A673 (cell line): ENCODE measurements around the gene LYPLA2. TPM values are rescaled to one million over a fixed set of nuclear protein-coding genes. Genes with fewer than 3 reads are reported as not detected.

ENCODE experiments used
- BruUV-seq: library from RNA; stranded (reverse); fragments of 400-500 nt; replicated peaks from 2 replicates; lab custom pipeline; 2021; lab: Mats Ljungman, UMichigan
- CTCF ChIA-PET: fragments of 300-600 bp; sonication (Branson Sonifier 250); formaldehyde crosslinking; loops from one replicate; lab custom pipeline; 2022; ENCODE audit warnings: antibody characterized with exemption; lab: Charles Lee
- POLR2A ChIA-PET: fragments of 300-600 bp; sonication (Branson Sonifier 250); formaldehyde crosslinking; loops from one replicate; lab custom pipeline; 2022; ENCODE audit warnings: antibody characterized with exemption; ENCODE audit not compliant: low non-redundant PET; lab: Charles Lee
- DNase-seq: peaks from one replicate; pipeline ENCODE4 v3.0.0-alpha.2; 2015; ENCODE audit warnings: low spot score
- H3K27ac ChIP-seq: fragments of 200-600 bp; sonication (generic); 2 replicates; pipeline ENCODE4 v1.5.1; 2016; ENCODE audit warnings: mixed run types, low read depth, mild to moderate bottlenecking, mixed read lengths, antibody characterized with exemption, low read length; ENCODE audit not compliant: poor library complexity, severe bottlenecking
- H3K27me3 ChIP-seq: fragments of 200-600 bp; sonication (generic); replicated peaks from 2 replicates; pipeline ENCODE4 v1.6.1; 2017; ENCODE audit warnings: mixed run types, low read depth, mild to moderate bottlenecking, mixed read lengths, antibody characterized with exemption, low read length; ENCODE audit not compliant: insufficient read depth, poor library complexity
- H3K36me3 ChIP-seq: fragments of 200-600 bp; sonication (generic); 2 replicates; pipeline ENCODE4 v1.6.1; 2016; ENCODE audit warnings: mixed run types, mild to moderate bottlenecking, mixed read lengths, antibody characterized with exemption, low read length; ENCODE audit not compliant: insufficient read depth, poor library complexity, severe bottlenecking
- H3K4me1 ChIP-seq: fragments of 200-600 bp; sonication (generic); 2 replicates; pipeline ENCODE4 v1.6.1; 2017; ENCODE audit warnings: mixed run types, mild to moderate bottlenecking, mixed read lengths, antibody characterized with exemption, low read length; ENCODE audit not compliant: insufficient read depth, poor library complexity, severe bottlenecking
- H3K4me3 ChIP-seq: fragments of 200-600 bp; sonication (generic); 2 replicates; pipeline ENCODE4 v1.5.1; 2016; ENCODE audit warnings: low read depth, mixed run types, mild to moderate bottlenecking, mixed read lengths, low read length; ENCODE audit not compliant: poor library complexity, severe bottlenecking
- H3K9me3 ChIP-seq: fragments of 200-600 bp; sonication (generic); 2 replicates; pipeline ENCODE4 v1.6.1; 2016; ENCODE audit warnings: mixed run types, low read depth, mild to moderate bottlenecking, mixed read lengths, antibody characterized with exemption, low read length; ENCODE audit not compliant: poor library complexity, severe bottlenecking
- EZH2 ChIP-seq: fragments of 200-600 bp; sonication (generic); IDR thresholded peaks from 2 replicates; pipeline ENCODE4 v1.6.1; 2017; ENCODE audit warnings: borderline replicate concordance, low read depth, mild to moderate bottlenecking, mixed read lengths, antibody characterized with exemption, low read length; ENCODE audit not compliant: poor library complexity, severe bottlenecking
- intact Hi-C: fragments of 100-400 bp; cut with micrococcal nuclease; formaldehyde crosslinking; loops from one replicate; pipeline ENCODE4 v1.10.0; 2022; ENCODE audit not compliant: unreplicated experiment
- total RNA-seq: library from RNA; stranded (reverse); gene quantifications from 2 replicates; pipeline ENCODE4 v1.2.3, GENCODE V29; 2021
- TF ChIP-seq, protein P1 (sequence below): fragments of 300-800, 200-600 bp; sonication (generic); conservative IDR thresholded peaks from 2 replicates; pipeline ENCODE4 v1.5.1; 2017; ENCODE audit warnings: low read depth, mild to moderate bottlenecking, antibody characterized with exemption, low read length, moderate library complexity, mixed read lengths

Gene LYPLA2
- total RNA-seq, 1 experiment from 2014 or later: 66.2 TPM

DNA sequence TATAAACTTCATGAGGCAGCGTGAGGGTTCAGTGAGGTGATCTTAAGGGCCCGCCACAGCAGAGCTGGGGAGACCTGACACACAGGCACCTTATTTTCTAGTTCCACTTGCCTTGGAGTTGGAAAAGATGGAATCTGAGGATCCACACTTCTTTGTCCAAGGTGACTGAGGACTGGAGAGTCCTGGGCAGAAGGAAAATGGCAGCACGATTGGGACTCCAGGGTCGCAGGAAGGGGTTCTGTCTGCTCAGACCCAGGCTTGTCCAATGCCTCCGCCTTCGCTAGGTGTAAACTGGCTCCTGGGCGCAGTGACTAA is 8.3 kb downstream of the LYPLA2 start:
- Histone ChIP-seq H3K4me1 (peaks cover 18% of the 10 kb centered on the region), H3K27ac (peak overlapping the region; percentile 85), H3K36me3 (peaks cover 19% of the 10 kb centered on the region), H3K9me3 (no peaks in the 10 kb centered on the region), H3K27me3 (no peaks in the 10 kb centered on the region), H3K4me3 (peak overlapping the region; percentile 79)
- BruUV-seq: no TSS peak
- intact Hi-C loops: no loop called here
- DNase-seq: no peak
- ChIA-PET POLR2A (interaction anchor here (0.6 kb wide), 1 partner anchor 51 kb away, joined by 3 read pairs; no protein-coding TSS in a partner anchor), CTCF (no interaction called here)
- TF ChIP-seq, protein P1, sequence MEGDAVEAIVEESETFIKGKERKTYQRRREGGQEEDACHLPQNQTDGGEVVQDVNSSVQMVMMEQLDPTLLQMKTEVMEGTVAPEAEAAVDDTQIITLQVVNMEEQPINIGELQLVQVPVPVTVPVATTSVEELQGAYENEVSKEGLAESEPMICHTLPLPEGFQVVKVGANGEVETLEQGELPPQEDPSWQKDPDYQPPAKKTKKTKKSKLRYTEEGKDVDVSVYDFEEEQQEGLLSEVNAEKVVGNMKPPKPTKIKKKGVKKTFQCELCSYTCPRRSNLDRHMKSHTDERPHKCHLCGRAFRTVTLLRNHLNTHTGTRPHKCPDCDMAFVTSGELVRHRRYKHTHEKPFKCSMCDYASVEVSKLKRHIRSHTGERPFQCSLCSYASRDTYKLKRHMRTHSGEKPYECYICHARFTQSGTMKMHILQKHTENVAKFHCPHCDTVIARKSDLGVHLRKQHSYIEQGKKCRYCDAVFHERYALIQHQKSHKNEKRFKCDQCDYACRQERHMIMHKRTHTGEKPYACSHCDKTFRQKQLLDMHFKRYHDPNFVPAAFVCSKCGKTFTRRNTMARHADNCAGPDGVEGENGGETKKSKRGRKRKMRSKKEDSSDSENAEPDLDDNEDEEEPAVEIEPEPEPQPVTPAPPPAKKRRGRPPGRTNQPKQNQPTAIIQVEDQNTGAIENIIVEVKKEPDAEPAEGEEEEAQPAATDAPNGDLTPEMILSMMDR: no peak
- TF ChIP-seq EZH2: no peak

DNA sequence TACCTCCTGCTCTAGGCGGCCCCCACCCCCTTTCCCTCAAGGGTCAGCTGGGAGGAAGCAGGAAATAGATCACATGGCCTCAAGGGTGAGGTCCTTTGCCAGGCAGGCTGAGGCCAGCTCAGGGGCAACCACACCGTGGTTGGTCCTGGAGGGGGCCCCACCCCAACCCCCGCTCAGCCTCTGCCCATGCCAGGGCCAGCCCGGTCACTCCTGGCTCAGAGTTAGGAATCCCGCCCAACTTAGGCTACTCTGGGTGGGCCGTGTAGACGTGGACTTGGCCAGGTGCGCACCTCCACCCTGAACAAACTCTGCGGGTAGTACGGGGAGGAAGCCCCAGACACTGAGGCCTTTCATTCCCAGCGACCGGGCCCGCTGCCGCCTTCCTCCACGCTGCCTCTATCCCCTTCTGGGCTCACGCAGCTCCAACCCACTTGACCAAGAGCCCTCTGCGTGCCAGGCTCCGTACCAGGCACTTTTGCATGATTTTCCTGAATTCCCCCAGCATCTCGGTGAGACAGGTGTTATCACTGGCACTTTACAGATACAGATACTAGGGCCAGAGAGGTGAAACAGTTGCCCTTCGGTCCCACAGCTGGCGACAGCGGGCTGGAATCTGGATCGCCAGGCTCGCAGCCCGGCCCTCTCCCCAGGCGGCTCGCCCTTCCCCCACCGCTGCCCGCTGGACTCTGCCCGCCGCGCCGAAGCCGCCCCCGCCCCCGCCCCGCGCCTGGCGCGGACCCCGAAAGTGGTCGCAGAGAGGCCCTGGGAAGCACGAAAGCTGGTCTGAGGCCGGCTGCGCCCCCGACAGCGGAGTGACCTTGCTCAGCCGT is 8.8 kb downstream of the LYPLA2 start:
- no peak for DNase-seq
- ChIA-PET POLR2A (interaction anchor here (0.6 kb wide), 1 partner anchor 52 kb away, joined by 3 read pairs; no protein-coding TSS in a partner anchor), CTCF (interaction anchor here (0.5 kb wide), 1 partner anchor 10 kb away, joined by 3 read pairs; no protein-coding TSS in a partner anchor)
- Histone ChIP-seq H3K36me3 (peaks cover 19% of the 10 kb centered on the region), H3K9me3 (no peaks in the 10 kb centered on the region), H3K27ac (peak overlapping the region; percentile 85), H3K4me1 (peaks cover 18% of the 10 kb centered on the region), H3K27me3 (no peaks in the 10 kb centered on the region), H3K4me3 (peak overlapping the region; percentile 79)
- intact Hi-C loops: no loop called here
- no TSS peak for BruUV-seq
- TF ChIP-seq, protein P1: no peak
- no peak for TF ChIP-seq EZH2

DNA sequence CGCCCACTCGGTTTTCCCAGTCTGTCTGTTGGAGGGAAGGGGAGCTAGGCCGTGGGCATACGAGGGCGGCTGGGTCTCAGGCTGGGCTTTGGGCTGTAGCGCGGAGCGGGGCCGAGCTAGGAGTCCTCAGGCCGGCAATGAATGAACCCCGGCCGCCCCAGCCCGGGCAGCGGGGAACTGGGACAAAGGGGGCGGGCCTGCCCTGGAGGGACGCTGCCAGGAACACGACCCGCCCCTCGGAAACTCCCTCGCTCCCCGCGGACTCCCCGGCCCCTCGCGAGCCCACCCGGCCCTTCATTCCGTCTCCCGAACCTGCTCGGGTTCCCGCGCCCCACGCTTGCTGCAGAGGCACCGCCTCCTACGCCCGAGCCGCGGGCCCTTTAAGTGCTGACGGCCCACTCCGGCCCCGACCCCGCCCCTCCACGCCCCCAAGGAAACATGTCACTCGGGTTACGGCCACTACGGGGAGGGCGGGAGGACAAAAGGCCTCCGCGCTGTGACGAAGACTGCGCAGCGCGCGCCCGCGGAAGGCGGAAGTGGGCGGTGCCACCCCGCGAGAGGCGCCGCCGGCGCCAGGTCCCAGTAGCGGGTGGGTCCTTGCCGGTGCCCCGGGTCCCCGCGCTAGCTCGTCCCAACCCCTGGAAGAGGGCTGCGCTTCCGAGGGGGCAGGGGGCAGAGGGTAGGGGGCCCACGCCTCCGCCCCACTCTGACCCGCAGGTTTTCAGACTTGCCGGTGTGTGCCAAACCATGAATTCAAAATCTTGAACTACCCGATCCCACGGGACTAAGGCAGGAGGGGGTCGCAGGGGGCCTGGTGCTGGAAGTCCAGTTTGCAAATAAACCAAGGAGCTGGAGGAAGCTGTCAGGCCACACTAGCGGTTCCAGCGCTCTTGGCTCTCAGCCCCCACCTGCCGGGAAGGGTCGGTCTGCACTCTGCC is 9.7 kb downstream of the LYPLA2 start, which contains the start of gene GALE:
Gene GALE (minus strand): TSS at position 355 of the 938 bp plus-strand sequence. CDS start 1,747 bp downstream, outside the sequence.
- peaks cover 18% of the 10 kb centered on the region for H3K4me1 ChIP-seq
- H3K27ac ChIP-seq: peak within 1 kb of the TSS; percentile 85
- no peaks in the 10 kb centered on the region for H3K27me3 ChIP-seq
- intact Hi-C loops: no loop called here
- TF ChIP-seq, protein P1: no peak
- TF ChIP-seq EZH2: no peak
- peak within 1 kb of the TSS; percentile 79 for H3K4me3 ChIP-seq
- BruUV-seq: no TSS peak
- peaks cover 17% of the 10 kb centered on the region for H3K36me3 ChIP-seq
- CTCF ChIA-PET: interaction anchor here (0.5 to 1.4 kb wide), 4 partner anchors 9 to 30 kb away, joined by 3 to 5 read pairs (median 3); partner anchors contain the start of gene PITHD1
- POLR2A ChIA-PET: no interaction called here
- DNase-seq: peak; percentile 98
- no peaks in the 10 kb centered on the region for H3K9me3 ChIP-seq
